B cell (primary cell): ENCODE measurements around the gene HPN. TPM values are rescaled to one million over a fixed set of nuclear protein-coding genes. Genes with fewer than 3 reads are reported as not detected.
A peak's percentile ranks its signal among the peaks of the same experiment; 100 is the strongest.

ENCODE experiments used
- ATAC-seq: fragments of 200-7000 bp; cut with Tn5 transposase; one replicate; pipeline ENCODE4 v1.10.0; 2021; ENCODE audit warnings: low read depth, mild to moderate bottlenecking, moderate number of reproducible peaks, moderate library complexity
- CTCF ChIA-PET: fragments of 350-600 bp; sonication (Branson Sonifier 250); formaldehyde crosslinking; loops from one replicate; lab custom pipeline; 2021; ENCODE audit warnings: antibody characterized with exemption, inconsistent platforms; lab: Charles Lee
- POLR2A ChIA-PET: fragments of 350-600 bp; sonication (Branson Sonifier 250); formaldehyde crosslinking; loops from one replicate; lab custom pipeline; 2021; ENCODE audit warnings: antibody characterized with exemption; lab: Charles Lee
- DNase-seq: peaks from one replicate; pipeline ENCODE4 v3.0.0; 2013
- H2AFZ ChIP-seq: 2 replicates; pipeline ENCODE4 v1.6.1; 2012; ENCODE audit warnings: mild to moderate bottlenecking, low read depth, low read length; ENCODE audit not compliant: insufficient read depth, poor library complexity, severe bottlenecking
- H3K27ac ChIP-seq, 2 donors: 1 replicate in 1 of 2; 2 replicates in 1 of 2; pipeline ENCODE4 v1.5.1; 2012 to 2013; ENCODE audit warnings: low read length in 2 of 2, mild to moderate bottlenecking in 2 of 2, moderate library complexity in 1 of 2
- H3K27me3 ChIP-seq, 4 experiments: fragments of 200-600 bp in 1 of 4; sonication (generic) in 1 of 4; replicated peaks in 1 of 4; 1 replicate in 2 of 4; 2 replicates in 2 of 4; pipeline versions ENCODE4 v1.6.1 to v1.7.0; 2013 to 2016; ENCODE audit warnings: low read length in 3 of 4, mild to moderate bottlenecking in 2 of 4, mixed read lengths in 1 of 4, moderate library complexity in 1 of 4; ENCODE audit not compliant: insufficient read depth in 4 of 4, control insufficient read depth in 3 of 4; ENCODE audit errors: control extremely low read depth in 1 of 4
- H3K36me3 ChIP-seq, 2 experiments: replicated peaks in 1 of 2; 1 replicate in 1 of 2; 2 replicates in 1 of 2; pipeline versions ENCODE4 v1.6.1 to v1.7.1; 2013; ENCODE audit warnings: low read length in 1 of 2; ENCODE audit not compliant: insufficient read depth in 2 of 2, control insufficient read depth in 1 of 2; ENCODE audit errors: control extremely low read depth in 1 of 2, extremely low read depth in 1 of 2
- H3K4me1 ChIP-seq, 2 donors: fragments of 200-600 bp in 1 of 2; sonication (generic) in 1 of 2; 1 replicate in 1 of 2; 2 replicates in 1 of 2; pipeline versions ENCODE4 v1.5.1 to v1.6.1; 2013 to 2017; ENCODE audit warnings: low read length in 2 of 2; ENCODE audit not compliant: control insufficient read depth in 2 of 2, insufficient read depth in 2 of 2
- H3K4me2 ChIP-seq: replicated peaks from 2 replicates; pipeline ENCODE3; 2012; ENCODE audit warnings: mild to moderate bottlenecking, low read depth, low read length; ENCODE audit not compliant: poor library complexity, severe bottlenecking
- H3K4me3 ChIP-seq, 5 experiments: fragments of 200-600 bp in 1 of 5; sonication (generic) in 1 of 5; 1 replicate in 3 of 5; 2 replicates in 2 of 5; pipeline versions ENCODE4 v1.5.1 to v1.7.0; 2011 to 2016; ENCODE audit warnings: low read length in 4 of 5, mild to moderate bottlenecking in 4 of 5, low read depth in 2 of 5, control low read depth in 1 of 5, moderate library complexity in 1 of 5; ENCODE audit not compliant: insufficient read depth in 1 of 5; ENCODE audit errors: control extremely low read depth in 1 of 5, extremely low read depth in 1 of 5
- H3K79me2 ChIP-seq: fragments of 200-600 bp; sonication (generic); one replicate; pipeline ENCODE4 v1.6.0; 2016; ENCODE audit warnings: low read length; ENCODE audit not compliant: control insufficient read depth, insufficient read depth
- H3K9ac ChIP-seq: fragments of 200-600 bp; sonication (generic); 2 replicates; pipeline ENCODE4 v1.6.1; 2017; ENCODE audit warnings: mild to moderate bottlenecking, low read length, moderate library complexity
- H3K9me3 ChIP-seq, 3 donors: one replicate each; pipeline versions ENCODE4 v1.6.1 to v1.7.1; 2013; ENCODE audit warnings: low read length in 2 of 3; ENCODE audit not compliant: control insufficient read depth in 2 of 3, insufficient read depth in 1 of 3; ENCODE audit errors: control extremely low read depth in 1 of 3
- H4K20me1 ChIP-seq: 2 replicates; pipeline ENCODE4 v1.6.0; 2012; ENCODE audit warnings: mild to moderate bottlenecking, low read length; ENCODE audit not compliant: insufficient read depth, control insufficient read depth, poor library complexity, severe bottlenecking
- H3K27ac Mint-ChIP-seq: one replicate; pipeline ENCODE4 v1.8.0; 2021; ENCODE audit warnings: mixed read lengths
- H3K27me3 Mint-ChIP-seq: one replicate; pipeline ENCODE4 v1.8.0; 2021; ENCODE audit warnings: mixed read lengths
- H3K4me1 Mint-ChIP-seq: one replicate; pipeline ENCODE4 v1.8.0; 2021; ENCODE audit warnings: mixed read lengths
- H3K4me3 Mint-ChIP-seq: one replicate; pipeline ENCODE4 v1.8.0; 2021; ENCODE audit warnings: mixed read lengths
- H3K9me3 Mint-ChIP-seq: one replicate; pipeline ENCODE4 v1.8.0; 2022; ENCODE audit warnings: mixed read lengths; ENCODE audit not compliant: insufficient read depth
- CTCF ChIP-seq: fragments of 200-600 bp; IDR thresholded peaks from one replicate; pipeline ENCODE4 v1.8.0; 2022; ENCODE audit warnings: antibody characterized with exemption, mild to moderate bottlenecking
- EZH2 ChIP-seq: IDR thresholded peaks from 2 replicates; pipeline ENCODE4 v1.6.1; 2012; ENCODE audit warnings: borderline replicate concordance, low read depth, mild to moderate bottlenecking, moderate library complexity, low read length; ENCODE audit not compliant: insufficient read depth, poor library complexity, severe bottlenecking
- WGBS: methylation state at CpG from one replicate; pipeline ENCODE4 v1.1.5; 2013; ENCODE audit warnings: missing lambda C conversion rate; ENCODE audit not compliant: insufficient coverage; 5-methylcytosine and 5-hydroxymethylcytosine counted together
- intact Hi-C: fragments of 100-400 bp; cut with micrococcal nuclease; formaldehyde crosslinking; loops from one replicate; pipeline ENCODE4 v1.10.0; 2022
- polyA plus RNA-seq: library from polyadenylated mRNA; depleted of rRNA; stranded (reverse); fragments of >200 nt; gene quantifications from 2 replicates; pipeline ENCODE4 v1.2.3, GENCODE V29; 2012
- total RNA-seq, 2 donors: library from RNA; stranded (reverse); fragments of 120-200 nt in 1 of 2; gene quantifications; 1 replicate in 1 of 2; 2 replicates in 1 of 2; pipeline versions ENCODE4 v1.2.3 to v1.2.4, GENCODE V29; 2013 to 2022

Gene HPN
- total and polyA plus RNA-seq, 2 donors (not counting 1 experiment from before 2014, with no cell fraction given), result 0.30 TPM; not detected in 1

- POLR2A ChIA-PET, result interaction anchor here (1.9 kb wide), 1 partner anchor 20 kb away, joined by 7 read pairs; no protein-coding TSS in a partner anchor
- Mint-ChIP-seq H3K4me3 (peak overlapping the region; percentile 83), H3K27me3 (no peaks in the 10 kb centered on the region), H3K9me3 (no peaks in the 10 kb centered on the region), H3K27ac (peak overlapping the region; percentile 95), H3K4me1 (peaks cover 73% of the 10 kb centered on the region)
- H3K9me3 ChIP-seq, result no peaks in the 10 kb centered on the region
- no peaks in the 10 kb centered on the region for H3K27me3 ChIP-seq
- peak overlapping the region; percentile 6 for H3K9ac ChIP-seq
- no peak for ATAC-seq
- H3K4me2 ChIP-seq, result peak overlapping the region; percentile 62
- no peaks in the 10 kb centered on the region for H3K36me3 ChIP-seq
- intact Hi-C loops, result loop anchor here (1.0 to 5.0 kb wide), 2 partner anchors 19 to 36 kb away; no protein-coding TSS in a partner anchor
- CTCF ChIA-PET, result interaction anchor here (1.1 to 14.9 kb wide), 13 partner anchors 12 to 409 kb away, joined by 3 to 192 read pairs (median 6); partner anchors contain the start of gene FXYD7
- no peaks in the 10 kb centered on the region for H4K20me1 ChIP-seq
- no peak for DNase-seq
- no peak overlapping the region for H3K4me3 ChIP-seq
- H3K79me2 ChIP-seq, result no peaks in the 10 kb centered on the region
- H2AFZ ChIP-seq, result peak overlapping the region; percentile 59
- peak overlapping the region; percentile 90 to 92 for H3K27ac ChIP-seq
- 44% methylated on average over 8 of the region's 8 CpGs for WGBS
- no peak for TF ChIP-seq CTCF
- H3K4me1 ChIP-seq, result peaks cover 87 to 90% of the 10 kb centered on the region in 2 donors
These were observed 44.9 kb downstream of the HPN start for GRCh38 chr19:35086455-35086854.

GRCh38 chr19:35087393-35087792, 45.9 kb downstream of the HPN start:
- DNase-seq (no peak), ATAC-seq (no peak)
- intact Hi-C loops, result loop anchor here (5.0 kb wide), 1 partner anchor 35 kb away; no protein-coding TSS in a partner anchor
- H3K9me3 Mint-ChIP-seq, result no peaks in the 10 kb centered on the region
- POLR2A ChIA-PET, result no interaction called here
- Histone ChIP-seq H3K27ac (peak overlapping the region; percentile 90 to 92), H3K4me1 (peaks cover 83% of the 10 kb centered on the region in 2 donors), H3K36me3 (no peaks in the 10 kb centered on the region), H3K4me3 (no peak overlapping the region), H3K79me2 (no peaks in the 10 kb centered on the region), H3K9ac (no peak overlapping the region), H4K20me1 (no peaks in the 10 kb centered on the region), H3K27me3 (no peaks in the 10 kb centered on the region), H3K4me2 (peak overlapping the region; percentile 62), H3K9me3 (no peaks in the 10 kb centered on the region), H2AFZ (no peak overlapping the region)
- peak overlapping the region; percentile 26 for H3K4me3 Mint-ChIP-seq
- peak overlapping the region; percentile 91 for H3K27ac Mint-ChIP-seq
- CTCF ChIA-PET, result interaction anchor here (0.6 to 14.9 kb wide), 8 partner anchors 10 to 408 kb away, joined by 3 to 192 read pairs (median 5); no protein-coding TSS in a partner anchor
- peaks cover 71% of the 10 kb centered on the region for H3K4me1 Mint-ChIP-seq
- no peak for TF ChIP-seq CTCF
- TF ChIP-seq EZH2, result no peak
- H3K27me3 Mint-ChIP-seq, result no peaks in the 10 kb centered on the region
